HepG2 (cell line): Measurements from ENCODE around the gene SECTM1. TPM values are rescaled to one million over a fixed set of nuclear protein-coding genes. Genes with fewer than 3 reads are reported as not detected.

Experiments used
- MAZ ChIP-seq, 2 experiments: sonication (generic) in 1 of 2; formaldehyde crosslinking in 1 of 2; IDR thresholded peaks; 2 replicates each; pipeline versions ENCODE4 v1.5.0 to v1.6.1; 2012 to 2020; ENCODE audit warnings: low read depth in 2 of 2, mild to moderate bottlenecking in 2 of 2, borderline replicate concordance in 1 of 2, improper control_type of control experiment in 1 of 2, low read length in 1 of 2, missing genetic modification reagents in 1 of 2, moderate library complexity in 1 of 2
- NFAT5 ChIP-seq: sonication (generic); formaldehyde crosslinking; IDR thresholded peaks from 2 replicates; pipeline ENCODE4 v1.4.0; 2020; ENCODE audit warnings: missing genetic modification reagents
- NR2F6 ChIP-seq, 2 experiments: IDR thresholded peaks; 2 replicates each; pipeline ENCODE4 v1.6.1; 2016; ENCODE audit warnings: antibody characterized with exemption in 1 of 2, mild to moderate bottlenecking in 1 of 2
- TCF7L2 ChIP-seq: IDR thresholded peaks from 2 replicates; pipeline ENCODE4 v1.6.1; 2011; ENCODE audit warnings: mild to moderate bottlenecking, low read depth, low read length, moderate library complexity
- YY1 ChIP-seq: IDR thresholded peaks from 2 replicates; pipeline ENCODE4 v1.6.1; 2011; ENCODE audit warnings: low read length, low read depth, moderate library complexity, mild to moderate bottlenecking; ENCODE audit not compliant: insufficient read depth, insufficient replicate concordance
- ZBTB42 ChIP-seq: sonication (generic); formaldehyde crosslinking; IDR thresholded peaks from 2 replicates; pipeline ENCODE4 v1.5.0; 2020; ENCODE audit warnings: mild to moderate bottlenecking, missing genetic modification reagents
- ZFP36L1 ChIP-seq: sonication (generic); formaldehyde crosslinking; IDR thresholded peaks from 2 replicates; pipeline ENCODE4 v1.8.0; 2022; ENCODE audit warnings: mild to moderate bottlenecking, missing genetic modification reagents, moderate library complexity
- ZFP82 ChIP-seq: sonication (generic); formaldehyde crosslinking; IDR thresholded peaks from 2 replicates; pipeline ENCODE4 v1.5.1; 2020; ENCODE audit warnings: mild to moderate bottlenecking, missing genetic modification reagents, borderline replicate concordance
- ZNF10 ChIP-seq: sonication (generic); formaldehyde crosslinking; IDR thresholded peaks from 2 replicates; pipeline ENCODE4 v1.4.0; 2020; ENCODE audit warnings: mild to moderate bottlenecking, low read depth, missing genetic modification reagents, borderline replicate concordance
- ZNF263 ChIP-seq: sonication (generic); formaldehyde crosslinking; IDR thresholded peaks from 2 replicates; pipeline ENCODE4 v1.4.0; 2020; ENCODE audit warnings: missing genetic modification reagents
- ZNF317 ChIP-seq: sonication (generic); formaldehyde crosslinking; IDR thresholded peaks from 2 replicates; pipeline ENCODE4 v1.5.0; 2020; ENCODE audit warnings: mild to moderate bottlenecking, missing genetic modification reagents
- polyA plus RNA-seq, 8 experiments: library from polyadenylated mRNA; depleted of rRNA in 3 of 8; stranded (reverse) in 7 of 8; unstranded in 1 of 8; fragments of >200 nt; fragmentation: Illumina TruSeq in 4 of 8; extraction: Trizol in 4 of 8; gene quantifications; 2 replicates each; pipeline versions ENCODE4 v1.2.1 to v1.2.3, GENCODE V29; 2011 to 2016; ENCODE audit warnings: low read depth in 4 of 8, missing spikeins in 1 of 8, mixed read lengths in 1 of 8; ENCODE audit not compliant: insufficient read depth in 1 of 8
- total RNA-seq, 5 experiments: library from RNA; depleted of rRNA; stranded (reverse); fragments of >200 nt; fragmentation: Illumina TruSeq; extraction: Trizol; gene quantifications; 2 replicates each; pipeline ENCODE4 v1.2.3, GENCODE V29; 2016; ENCODE audit warnings: low read depth in 1 of 5
- TF ChIP-seq, protein P1 (sequence below): sonication (generic); formaldehyde crosslinking; IDR thresholded peaks from 2 replicates; pipeline ENCODE4 v1.8.1; 2023; ENCODE audit warnings: mild to moderate bottlenecking, inconsistent platforms, moderate library complexity, missing genetic modification reagents, borderline replicate concordance
- TF ChIP-seq, protein P2 (sequence below): sonication (generic); formaldehyde crosslinking; IDR thresholded peaks from 2 replicates; pipeline ENCODE4 v1.5.1; 2020; ENCODE audit warnings: missing genetic modification reagents, mild to moderate bottlenecking, borderline replicate concordance
- TF ChIP-seq, protein P3 (sequence below): sonication (generic); formaldehyde crosslinking; IDR thresholded peaks from 2 replicates; pipeline ENCODE4 v1.4.0; 2020; ENCODE audit warnings: mild to moderate bottlenecking, low read depth, missing genetic modification reagents
- TF ChIP-seq, protein P4 (sequence below): IDR thresholded peaks from 2 replicates; pipeline ENCODE4 v1.6.1; 2016; ENCODE audit warnings: missing compliant biosample characterization, missing genetic modification reagents, borderline replicate concordance

SECTM1 gene
- total and polyA plus RNA-seq, 2 of the 13 experiments (the other 11 are each of a cell fraction or from before 2014, with no cell fraction given): 3.5 to 5.3 TPM

GRCh38 chr17:82292251-82293154 is 41.1 kb downstream of the SECTM1 start (continued):
- TF ChIP-seq ZBTB42 (CRISPR knock-in tag) (peak; percentile 89; the same call in 1 of the 2 replicates), ZFP82 (CRISPR knock-in tag) (peak; percentile 94; the same call in 1 of the 2 replicates), ZFP36L1 (CRISPR knock-in tag) (peak; percentile 90), YY1 (peak; percentile 76), ZNF263 (CRISPR knock-in tag) (peak; percentile 73), TCF7L2 (no peak), ZNF10 (CRISPR knock-in tag) (no peak), MAZ (IDR thresholded peaks at IDR 0.05; ENCODE audit: borderline replicate concordance, low read depth, low read length) (peak; percentile 66), MAZ (CRISPR knock-in tag; IDR thresholded peaks at IDR 0.05; ENCODE audit: low read depth) (peak; percentile 30; the same call in 1 of the 2 replicates), ZNF317 (CRISPR knock-in tag) (peak; percentile 62; the same call in 1 of the 2 replicates), NFAT5 (peak; percentile 78; the same call in 1 of the 2 replicates), NR2F6 (IDR thresholded peaks at IDR 0.05) (no peak), NR2F6 (CRISPR knock-in tag; IDR thresholded peaks at IDR 0.05) (peak; percentile 27; the same call in 1 of the 2 replicates)
- TF ChIP-seq, protein P1, sequence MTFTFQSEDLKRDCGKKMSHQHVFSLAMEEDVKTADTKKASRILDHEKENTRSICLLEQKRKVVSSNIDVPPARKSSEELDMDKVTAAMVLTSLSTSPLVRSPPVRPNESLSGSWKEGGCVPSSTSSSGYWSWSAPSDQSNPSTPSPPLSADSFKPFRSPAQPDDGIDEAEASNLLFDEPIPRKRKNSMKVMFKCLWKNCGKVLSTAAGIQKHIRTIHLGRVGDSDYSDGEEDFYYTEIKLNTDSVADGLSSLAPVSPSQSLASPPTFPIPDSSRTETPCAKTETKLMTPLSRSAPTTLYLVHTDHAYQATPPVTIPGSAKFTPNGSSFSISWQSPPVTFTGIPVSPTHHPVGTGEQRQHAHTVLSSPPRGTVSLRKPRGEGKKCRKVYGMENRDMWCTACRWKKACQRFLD (CRISPR knock-in tag): no peak
- TF ChIP-seq, protein P2, sequence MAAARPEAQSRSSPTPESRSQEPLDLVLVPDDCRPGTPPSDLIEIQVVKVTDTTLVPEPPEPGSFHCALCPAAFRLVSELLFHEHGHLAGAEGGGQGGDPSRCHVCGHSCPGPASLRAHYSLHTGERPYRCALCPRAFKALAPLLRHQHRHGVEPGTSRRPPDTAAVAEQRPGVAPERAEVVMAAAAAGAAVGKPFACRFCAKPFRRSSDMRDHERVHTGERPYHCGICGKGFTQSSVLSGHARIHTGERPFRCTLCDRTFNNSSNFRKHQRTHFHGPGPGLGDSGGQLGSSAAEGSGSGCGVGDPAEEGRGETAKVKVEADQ: no peak
- TF ChIP-seq, protein P3, sequence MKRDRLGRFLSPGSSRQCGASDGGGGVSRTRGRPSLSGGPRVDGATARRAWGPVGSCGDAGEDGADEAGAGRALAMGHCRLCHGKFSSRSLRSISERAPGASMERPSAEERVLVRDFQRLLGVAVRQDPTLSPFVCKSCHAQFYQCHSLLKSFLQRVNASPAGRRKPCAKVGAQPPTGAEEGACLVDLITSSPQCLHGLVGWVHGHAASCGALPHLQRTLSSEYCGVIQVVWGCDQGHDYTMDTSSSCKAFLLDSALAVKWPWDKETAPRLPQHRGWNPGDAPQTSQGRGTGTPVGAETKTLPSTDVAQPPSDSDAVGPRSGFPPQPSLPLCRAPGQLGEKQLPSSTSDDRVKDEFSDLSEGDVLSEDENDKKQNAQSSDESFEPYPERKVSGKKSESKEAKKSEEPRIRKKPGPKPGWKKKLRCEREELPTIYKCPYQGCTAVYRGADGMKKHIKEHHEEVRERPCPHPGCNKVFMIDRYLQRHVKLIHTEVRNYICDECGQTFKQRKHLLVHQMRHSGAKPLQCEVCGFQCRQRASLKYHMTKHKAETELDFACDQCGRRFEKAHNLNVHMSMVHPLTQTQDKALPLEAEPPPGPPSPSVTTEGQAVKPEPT (CRISPR knock-in tag): 0 out of 2 replicates have a peak, but pooled peaks have one; percentile 31
- TF ChIP-seq, protein P4, sequence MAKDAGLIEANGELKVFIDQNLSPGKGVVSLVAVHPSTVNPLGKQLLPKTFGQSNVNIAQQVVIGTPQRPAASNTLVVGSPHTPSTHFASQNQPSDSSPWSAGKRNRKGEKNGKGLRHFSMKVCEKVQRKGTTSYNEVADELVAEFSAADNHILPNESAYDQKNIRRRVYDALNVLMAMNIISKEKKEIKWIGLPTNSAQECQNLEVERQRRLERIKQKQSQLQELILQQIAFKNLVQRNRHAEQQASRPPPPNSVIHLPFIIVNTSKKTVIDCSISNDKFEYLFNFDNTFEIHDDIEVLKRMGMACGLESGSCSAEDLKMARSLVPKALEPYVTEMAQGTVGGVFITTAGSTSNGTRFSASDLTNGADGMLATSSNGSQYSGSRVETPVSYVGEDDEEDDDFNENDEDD (CRISPR knock-in tag): peak; percentile 53; the same call in 1 of the 2 replicates
